DND-41 (cell line): ENCODE results near the gene ADPRH.

ENCODE experiments used
- ATAC-seq: fragments of 200-7000 bp; cut with Tn5 transposase; 3 replicates; pipeline ENCODE4 v1.9.1; 2021; ENCODE audit warnings: low read depth; ENCODE audit not compliant: insufficient read depth
- DNase-seq: peaks from one replicate; pipeline ENCODE4 v3.0.0-alpha.2; 2020
- H2AFZ ChIP-seq: 2 replicates; pipeline ENCODE4 v1.6.0; 2012; ENCODE audit warnings: low read depth, low read length
- H3K27ac ChIP-seq: 2 replicates; pipeline ENCODE4 v1.5.1; 2012; ENCODE audit warnings: low read length, inconsistent platforms
- H3K27me3 ChIP-seq: fragments of 200-600 bp; sonication (generic); 2 replicates; pipeline ENCODE4 v1.6.0; 2012; ENCODE audit warnings: low read length, mild to moderate bottlenecking, inconsistent platforms; ENCODE audit not compliant: insufficient read depth, poor library complexity
- H3K36me3 ChIP-seq: 2 replicates; pipeline ENCODE4 v1.5.1; 2012; ENCODE audit warnings: low read length, inconsistent platforms; ENCODE audit not compliant: insufficient read depth
- H3K4me1 ChIP-seq: 2 replicates; pipeline ENCODE4 v1.5.1; 2012; ENCODE audit warnings: mild to moderate bottlenecking, low read length; ENCODE audit not compliant: insufficient read depth
- H3K4me2 ChIP-seq: 2 replicates; pipeline ENCODE4 v1.6.0; 2012; ENCODE audit warnings: mild to moderate bottlenecking, moderate library complexity, low read length, inconsistent platforms; ENCODE audit not compliant: insufficient read depth
- H3K4me3 ChIP-seq, 2 experiments: fragments of 200-600 bp in 1 of 2; shearing (Covaris generic) in 1 of 2; 2 replicates each; pipeline ENCODE4 v1.5.1; 2012 to 2016; ENCODE audit warnings: inconsistent platforms in 2 of 2, low read length in 2 of 2, mild to moderate bottlenecking in 2 of 2, low read depth in 1 of 2, moderate library complexity in 1 of 2
- H3K79me2 ChIP-seq: 2 replicates; pipeline ENCODE4 v1.6.0; 2012; ENCODE audit warnings: low read length, inconsistent platforms; ENCODE audit not compliant: insufficient read depth
- H3K9ac ChIP-seq: 2 replicates; pipeline ENCODE4 v1.6.0; 2012; ENCODE audit warnings: low read depth, mild to moderate bottlenecking, inconsistent platforms, low read length, moderate library complexity
- H3K9me3 ChIP-seq: 2 replicates; pipeline ENCODE4 v1.5.1; 2012; ENCODE audit warnings: low read length, moderate library complexity, mild to moderate bottlenecking, inconsistent platforms; ENCODE audit not compliant: insufficient read depth, severe bottlenecking
- H4K20me1 ChIP-seq: 2 replicates; pipeline ENCODE4 v1.6.0; 2012; ENCODE audit warnings: low read length; ENCODE audit not compliant: insufficient read depth
- CTCF ChIP-seq: IDR thresholded peaks from 2 replicates; pipeline ENCODE4 v1.5.1; 2012; ENCODE audit warnings: borderline replicate concordance, low read length, moderate library complexity, mild to moderate bottlenecking; ENCODE audit not compliant: poor library complexity, severe bottlenecking; ENCODE audit errors: extremely low read depth
- EZH2 ChIP-seq: IDR thresholded peaks from 3 replicates; pipeline ENCODE4 v1.6.1; 2012; ENCODE audit warnings: borderline replicate concordance, low read depth, mild to moderate bottlenecking, moderate library complexity, low read length, inconsistent platforms; ENCODE audit not compliant: severe bottlenecking

The ADPRH gene

DNA sequence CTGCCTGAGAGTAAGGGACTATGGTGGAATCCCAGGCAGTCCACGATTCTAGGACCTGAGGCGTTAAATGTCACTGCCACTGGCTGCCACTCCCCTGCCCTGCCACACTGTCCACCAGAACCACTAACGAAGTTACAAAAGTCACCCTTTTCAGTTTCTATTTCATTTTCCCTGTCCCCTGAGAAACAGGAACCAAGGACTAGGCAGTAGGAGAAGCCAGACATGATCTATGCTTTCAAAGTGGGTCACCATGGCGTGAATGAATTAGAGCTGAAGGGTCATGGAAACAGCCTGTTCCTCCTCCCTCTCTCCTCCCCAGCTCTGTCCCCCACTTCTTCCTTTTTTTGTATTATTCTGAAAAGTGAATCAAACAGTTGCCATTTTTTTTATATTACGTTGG, 9.1 kb upstream of the ADPRH start:
- Histone ChIP-seq H3K4me2 (no peak overlapping the region), H3K27me3 (no peaks in the 10 kb centered on the region), H3K36me3 (no peaks in the 10 kb centered on the region), H3K9me3 (no peaks in the 10 kb centered on the region), H4K20me1 (no peaks in the 10 kb centered on the region), H3K27ac (no peak overlapping the region), H3K4me1 (no peaks in the 10 kb centered on the region), H3K9ac (no peak overlapping the region), H3K79me2 (no peaks in the 10 kb centered on the region), H2AFZ (no peak overlapping the region), H3K4me3 (no peak overlapping the region)
- no peak for DNase-seq
- ATAC-seq: no peak
- no peak for TF ChIP-seq CTCF

GRCh38 chr3:119571230-119571629, 8.1 kb upstream of the ADPRH start:
- no peaks in the 10 kb centered on the region for H4K20me1 ChIP-seq
- no peaks in the 10 kb centered on the region for H3K36me3 ChIP-seq
- ATAC-seq: no peak
- H3K27me3 ChIP-seq: no peaks in the 10 kb centered on the region
- no peak overlapping the region for H3K9ac ChIP-seq
- TF ChIP-seq CTCF (no peak), EZH2 (no peak)
- H3K4me3 ChIP-seq: no peak overlapping the region
- H3K9me3 ChIP-seq: no peaks in the 10 kb centered on the region
- H3K4me1 ChIP-seq: no peaks in the 10 kb centered on the region
- H3K4me2 ChIP-seq: no peak overlapping the region
- no peak overlapping the region for H2AFZ ChIP-seq
- no peaks in the 10 kb centered on the region for H3K79me2 ChIP-seq
- no peak overlapping the region for H3K27ac ChIP-seq
- DNase-seq: no peak

DNA sequence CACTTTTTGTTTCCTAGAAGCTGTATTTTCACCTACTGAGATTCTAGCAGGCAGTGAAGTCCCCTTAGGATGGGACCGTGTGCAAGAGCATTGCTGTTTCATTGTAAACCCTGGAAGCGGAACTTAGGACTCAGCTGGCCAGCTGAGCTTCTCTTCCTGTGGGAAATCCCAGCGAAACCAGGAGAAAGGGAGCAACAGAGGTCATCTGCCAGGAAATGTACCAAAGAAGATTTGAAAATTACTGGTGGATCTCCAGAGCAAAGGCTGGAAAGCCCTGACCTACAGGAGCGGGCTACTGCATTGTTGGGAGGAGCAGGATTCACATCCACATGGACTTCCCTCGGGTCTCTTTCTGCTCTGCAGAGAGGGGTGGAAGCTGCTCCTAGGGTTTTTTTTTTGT, 7.6 kb upstream of the ADPRH start:
- Histone ChIP-seq H3K4me1 (no peaks in the 10 kb centered on the region), H3K79me2 (no peaks in the 10 kb centered on the region), H3K36me3 (no peaks in the 10 kb centered on the region), H3K4me3 (no peak overlapping the region), H3K4me2 (no peak overlapping the region), H3K27me3 (no peaks in the 10 kb centered on the region), H2AFZ (no peak overlapping the region), H3K9ac (no peak overlapping the region), H3K27ac (no peak overlapping the region), H4K20me1 (no peaks in the 10 kb centered on the region), H3K9me3 (no peaks in the 10 kb centered on the region)
- TF ChIP-seq EZH2 (no peak), CTCF (no peak)
- DNase-seq: no peak
- no peak for ATAC-seq

DNA sequence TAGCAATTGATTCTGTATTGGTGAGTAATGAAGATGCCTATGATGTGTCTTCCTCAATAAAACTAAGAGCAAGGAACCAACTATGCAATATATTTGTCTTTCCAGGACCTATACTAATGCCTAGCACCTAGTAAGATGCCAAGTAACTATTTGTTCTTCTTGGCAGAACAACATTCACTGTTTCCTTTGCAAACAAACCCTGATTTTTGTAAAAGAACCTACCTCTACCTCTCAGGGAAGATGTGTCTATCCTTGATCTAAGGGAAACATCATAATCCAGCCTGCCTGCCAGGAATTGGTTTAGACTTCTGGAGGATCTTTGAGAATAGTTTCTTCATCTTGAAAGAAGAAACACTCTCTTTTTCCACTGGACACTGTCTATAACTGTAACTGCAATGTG, 3.8 kb upstream of the ADPRH start:
- Histone ChIP-seq H3K4me2 (no peak overlapping the region), H3K79me2 (no peaks in the 10 kb centered on the region), H3K27me3 (no peaks in the 10 kb centered on the region), H3K4me3 (no peak overlapping the region), H2AFZ (no peak overlapping the region), H4K20me1 (no peaks in the 10 kb centered on the region), H3K9ac (no peak overlapping the region), H3K36me3 (no peaks in the 10 kb centered on the region), H3K9me3 (no peaks in the 10 kb centered on the region), H3K27ac (no peak overlapping the region), H3K4me1 (no peaks in the 10 kb centered on the region)
- DNase-seq (no peak), ATAC-seq (no peak)
- TF ChIP-seq CTCF (no peak), EZH2 (no peak)
